Gastrocnemius medialis (tissue), 4 donors: ENCODE results near the gene NRARP. TPM values are rescaled to one million over a fixed set of nuclear protein-coding genes. Genes with fewer than 3 reads are reported as not detected.

ENCODE experiments used
- ATAC-seq, 2 donors: fragments of 150-250 bp; one replicate each; pipeline ENCODE4 v1.9.1; 2016
- DNase-seq, 2 donors: peaks; one replicate each; pipeline ENCODE4 v3.0.0-alpha.2; 2019
- H3K27ac ChIP-seq, 4 donors: fragments of 200-600 bp; sonication (generic); 1 replicate in 1 of 4; 2 replicates in 3 of 4; pipeline ENCODE4 v1.5.1; 2016 to 2018; ENCODE audit warnings: mild to moderate bottlenecking in 2 of 4, moderate library complexity in 1 of 4
- H3K27me3 ChIP-seq, 3 donors: fragments of 200-600 bp; sonication (generic) in 2 of 3; 1 replicate in 1 of 3; 2 replicates in 2 of 3; pipeline versions ENCODE4 v1.5.1 to v1.6.0; 2016 to 2019; ENCODE audit warnings: mild to moderate bottlenecking in 1 of 3, moderate library complexity in 1 of 3
- H3K36me3 ChIP-seq, 2 donors: fragments of 200-600 bp; sonication (generic) in 1 of 2; one replicate each; pipeline ENCODE4 v1.5.1; 2017 to 2018
- H3K4me1 ChIP-seq, 2 donors: fragments of 200-600 bp; sonication (generic) in 1 of 2; one replicate each; pipeline ENCODE4 v1.5.1; 2016 to 2017; ENCODE audit warnings: mild to moderate bottlenecking in 2 of 2
- H3K4me3 ChIP-seq, 4 donors: fragments of 200-600 bp; sonication (generic) in 3 of 4; 1 replicate in 1 of 4; 2 replicates in 3 of 4; pipeline ENCODE4 v1.5.1; 2016 to 2019; ENCODE audit warnings: mild to moderate bottlenecking in 2 of 4
- H3K9me3 ChIP-seq, 3 donors: fragments of 200-600 bp; sonication (generic) in 2 of 3; 1 replicate in 1 of 3; 2 replicates in 2 of 3; pipeline ENCODE4 v1.5.1; 2016 to 2019
- CTCF ChIP-seq, 5 experiments: fragments of 450-650 bp in 3 of 5; fragments of 200-600 bp in 2 of 5; sonication (generic) in 2 of 5; IDR thresholded peaks in 4 of 5; conservative IDR thresholded peaks in 1 of 5; 1 replicate in 4 of 5; 2 replicates in 1 of 5; pipeline ENCODE4 v1.5.1; 2016 to 2019; ENCODE audit warnings: antibody characterized with exemption in 5 of 5, mild to moderate bottlenecking in 3 of 5, moderate library complexity in 3 of 5
- POLR2A ChIP-seq, 2 donors: fragments of 450-650 bp; IDR thresholded peaks; one replicate each; pipeline ENCODE4 v1.6.1; 2017; ENCODE audit warnings: antibody characterized with exemption in 2 of 2, mild to moderate bottlenecking in 2 of 2, moderate library complexity in 2 of 2
- in situ Hi-C, 4 donors: fragments of 200-750 bp; cut with MboI; loops; one replicate each; pipeline versions ENCODE4 v1.15.0 to v1.8.0; 2017; ENCODE audit warnings: low sequenced_read_pairs in 4 of 4
- intact Hi-C: fragments of 100-400 bp; cut with DNase I; formaldehyde crosslinking; loops from one replicate; pipeline ENCODE4 v1.15.1; 2023; ENCODE audit warnings: low total_unique reads
- total RNA-seq, 4 donors: library from RNA; depleted of rRNA; stranded (reverse); fragments of >200 nt; gene quantifications; one replicate each; pipeline versions ENCODE4 v1.1.0 to v1.2.3, GENCODE V29; 2016

The NRARP gene
- total RNA-seq, 4 donors from 2014 or later, result 1.9 to 5.4 (median 3.4) TPM

- no peak overlapping the region for H3K4me3 ChIP-seq
- ATAC-seq, result peak; percentile 47 to 58
- TF ChIP-seq CTCF (IDR thresholded peaks at IDR 0.05 in 4 of 5, conservative IDR thresholded peaks at IDR 0.05 in 1 of 5) (peak in 3 of 5 experiments; percentile 37 to 52 (median 42)), POLR2A (IDR thresholded peaks at IDR 0.05) (no peak)
- intact Hi-C loops, result no loop called here
- no peaks in the 10 kb centered on the region for H3K36me3 ChIP-seq
- peaks cover 0 to 18% (median 13%) of the 10 kb centered on the region in 3 donors for H3K27me3 ChIP-seq
- H3K4me1 ChIP-seq, result no peaks in the 10 kb centered on the region
- DNase-seq, result no peak
- no peaks in the 10 kb centered on the region for H3K9me3 ChIP-seq
- no peak overlapping the region for H3K27ac ChIP-seq
- in situ Hi-C loops, result loop anchor here in 3 of 4 donors (25.0 kb wide), 1 partner anchor 125 kb away; the partner anchor contains the start of genes EXD3 (in 3 of the 3) and NOXA1 (in 3 of the 3)
Observed at GRCh38 chr9:137286975-137287383, 15.1 kb downstream of the NRARP start.

- TF ChIP-seq POLR2A (IDR thresholded peaks at IDR 0.05) (no peak), CTCF (IDR thresholded peaks at IDR 0.05 in 4 of 5, conservative IDR thresholded peaks at IDR 0.05 in 1 of 5) (no peak)
- in situ Hi-C loops (loop anchor here in 3 of 4 donors (25.0 kb wide), 1 partner anchor 131 kb away; the partner anchor contains the start of genes EXD3 (in 3 of the 3) and NOXA1 (in 3 of the 3)), intact Hi-C loops (no loop called here)
- Histone ChIP-seq H3K36me3 (no peaks in the 10 kb centered on the region), H3K9me3 (no peaks in the 10 kb centered on the region), H3K27ac (no peak overlapping the region), H3K4me1 (peaks cover 6 to 8% of the 10 kb centered on the region in 2 donors), H3K27me3 (peaks cover 20 to 56% (median 25%) of the 10 kb centered on the region in 3 donors), H3K4me3 (no peak overlapping the region)
- DNase-seq (no peak), ATAC-seq (no peak)
Observed at GRCh38 chr9:137281345-137282116, 20.5 kb downstream of the NRARP start.

- Histone ChIP-seq H3K9me3 (no peaks in the 10 kb centered on the region), H3K4me3 (no peak overlapping the region), H3K36me3 (no peaks in the 10 kb centered on the region), H3K27me3 (peaks cover 20 to 58% (median 25%) of the 10 kb centered on the region in 3 donors), H3K4me1 (peaks cover 15 to 17% of the 10 kb centered on the region in 2 donors), H3K27ac (no peak overlapping the region)
- intact Hi-C loops (no loop called here), in situ Hi-C loops (loop anchor here in 3 of 4 donors (25.0 kb wide), 1 partner anchor 132 kb away; the partner anchor contains the start of genes EXD3 (in 3 of the 3) and NOXA1 (in 3 of the 3))
- no peak for ATAC-seq
- no peak for DNase-seq
- TF ChIP-seq CTCF (IDR thresholded peaks at IDR 0.05 in 4 of 5, conservative IDR thresholded peaks at IDR 0.05 in 1 of 5), result peak in 4 of 5 experiments; percentile 25 to 46 (median 40)
- TF ChIP-seq POLR2A (IDR thresholded peaks at IDR 0.05), result no peak
Observed at GRCh38 chr9:137280474-137281344, 21.4 kb downstream of the NRARP start.

- H3K36me3 ChIP-seq, result no peaks in the 10 kb centered on the region
- H3K27ac ChIP-seq, result no peak overlapping the region
- peaks cover 20 to 54% (median 25%) of the 10 kb centered on the region in 3 donors for H3K27me3 ChIP-seq
- DNase-seq (no peak), ATAC-seq (no peak)
- intact Hi-C loops (no loop called here), in situ Hi-C loops (loop anchor here in 3 of 4 donors (25.0 kb wide), 1 partner anchor 132 kb away; the partner anchor contains the start of genes EXD3 (in 3 of the 3) and NOXA1 (in 3 of the 3))
- TF ChIP-seq CTCF (IDR thresholded peaks at IDR 0.05 in 4 of 5, conservative IDR thresholded peaks at IDR 0.05 in 1 of 5) (no peak), POLR2A (IDR thresholded peaks at IDR 0.05) (no peak)
- H3K4me3 ChIP-seq, result no peak overlapping the region
- peaks cover 17 to 21% of the 10 kb centered on the region in 2 donors for H3K4me1 ChIP-seq
- H3K9me3 ChIP-seq, result no peaks in the 10 kb centered on the region
Observed at GRCh38 chr9:137279741-137280473, 22.2 kb downstream of the NRARP start.
